ENCODE results near the gene TMEM120A.

TMEM120A gene

GRCh38 chr7:75980430-75981202, 13.8 kb downstream of the TMEM120A start:
- no peak for FAIRE-seq

- FAIRE-seq, result no peak
These were observed 14.5 kb downstream of the TMEM120A start for GRCh38 chr7:75979759-75980429.

GRCh38 chr7:75977743-75978142, 16.7 kb downstream of the TMEM120A start:
- peak; percentile 12 for FAIRE-seq

DNA sequence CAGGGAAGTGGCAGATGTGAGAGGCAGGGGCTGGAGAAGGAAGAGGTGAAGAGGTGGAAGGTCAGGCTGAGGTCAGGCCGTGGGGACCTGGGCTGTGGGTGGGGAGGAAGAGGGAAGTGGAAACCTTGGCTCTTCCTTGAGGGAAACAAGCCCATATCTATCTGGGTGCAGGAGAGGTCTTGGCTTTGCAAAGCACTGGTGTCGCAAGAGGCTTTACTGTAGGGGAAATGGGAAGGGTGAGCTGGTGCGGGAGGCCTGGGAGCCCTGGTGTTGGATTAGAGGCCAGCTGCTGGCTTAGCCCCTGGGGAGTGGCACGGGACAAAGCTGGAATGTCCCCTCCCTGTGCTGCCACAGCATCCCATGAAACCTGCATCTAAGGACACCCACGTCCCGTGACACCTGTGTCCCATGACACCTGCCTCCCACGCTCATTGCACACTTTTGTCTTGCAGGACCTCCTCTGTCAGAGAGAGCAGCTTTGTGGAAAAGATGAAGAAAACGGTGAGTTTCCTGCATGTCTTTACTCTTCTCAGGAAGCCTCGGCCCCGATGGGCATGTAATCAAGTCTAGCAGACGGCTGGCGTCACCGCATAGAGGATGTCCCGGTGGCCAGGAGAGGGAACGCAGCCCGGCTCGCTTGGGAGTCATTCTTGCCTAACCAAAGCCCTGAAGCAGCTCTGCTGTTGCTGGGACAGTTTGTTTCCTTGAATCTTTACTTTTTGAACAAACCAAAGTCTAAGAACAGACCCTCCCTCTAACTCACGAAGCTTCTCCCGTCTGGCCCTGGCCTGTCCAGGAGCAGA, 22.2 kb downstream of the TMEM120A start:
- no peak for FAIRE-seq

- no peak for FAIRE-seq
These were observed 23.0 kb downstream of the TMEM120A start for GRCh38 chr7:75971309-75971960.

GRCh38 chr7:75969704-75970498, 24.5 kb downstream of the TMEM120A start:
- FAIRE-seq, result no peak

DNA sequence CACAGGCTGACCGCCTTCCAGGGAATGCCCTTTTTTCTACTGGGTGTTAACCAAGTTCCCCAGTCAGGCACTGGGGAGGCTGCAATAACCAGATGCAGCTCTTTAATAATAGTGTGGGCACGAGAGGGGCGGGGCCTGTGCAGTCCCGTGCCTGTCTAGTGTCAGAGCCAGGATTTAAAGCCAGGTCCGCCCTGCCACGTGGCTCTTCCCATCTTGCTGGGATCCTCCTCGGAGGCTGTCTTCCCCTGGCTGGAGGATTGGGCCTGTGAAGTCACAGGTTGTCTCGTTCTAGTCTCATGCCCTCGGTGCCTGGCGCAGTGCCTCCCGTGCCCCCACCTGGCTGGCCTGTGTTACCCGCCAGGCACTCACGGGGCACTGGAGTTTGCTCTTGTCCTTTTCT, 25.2 kb downstream of the TMEM120A start:
- FAIRE-seq, result no peak

DNA sequence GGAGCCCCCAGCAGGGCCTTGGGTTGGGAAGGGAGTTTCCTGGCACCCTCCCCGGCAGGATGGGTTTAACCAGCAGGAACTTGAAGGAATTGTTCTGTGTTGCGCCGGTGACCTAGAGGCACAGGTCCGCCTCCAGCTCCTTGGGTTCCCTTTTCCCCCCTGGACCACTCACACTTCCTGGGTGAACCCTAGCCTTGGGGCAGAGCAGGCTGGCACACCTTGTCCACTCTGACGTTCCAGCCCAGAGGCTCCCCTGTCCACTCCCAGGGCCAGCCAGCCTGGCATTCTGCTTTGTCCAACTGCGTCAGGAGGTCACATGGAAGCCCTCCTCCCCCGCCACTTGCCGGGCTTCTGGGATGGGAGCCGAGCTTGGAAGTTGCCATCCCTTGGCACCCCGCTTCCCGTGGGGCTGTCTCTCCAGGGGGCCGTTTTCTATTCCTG, 25.8 kb downstream of the TMEM120A start:
- no peak for FAIRE-seq

DNA sequence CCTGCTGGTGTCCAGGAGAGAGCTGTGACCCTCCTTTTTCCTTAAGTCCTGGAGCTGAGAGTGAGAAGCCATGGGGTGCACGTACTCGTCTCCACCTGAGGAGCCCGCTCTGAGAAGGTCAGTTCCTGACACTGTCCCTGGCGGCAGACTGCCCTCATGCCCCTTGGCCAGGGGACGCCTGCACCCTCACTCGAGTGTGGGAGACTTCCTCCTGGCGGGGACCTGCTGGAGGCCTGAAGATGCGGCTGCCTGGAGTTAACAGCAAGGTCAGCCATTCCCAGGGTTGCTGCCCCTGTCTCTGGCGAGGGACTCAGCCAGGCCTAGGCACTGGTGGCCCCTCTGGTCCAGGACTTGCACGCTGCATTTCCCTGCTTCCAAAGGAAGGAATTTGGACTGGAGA, 26.4 kb downstream of the TMEM120A start:
- FAIRE-seq, result no peak

DNA sequence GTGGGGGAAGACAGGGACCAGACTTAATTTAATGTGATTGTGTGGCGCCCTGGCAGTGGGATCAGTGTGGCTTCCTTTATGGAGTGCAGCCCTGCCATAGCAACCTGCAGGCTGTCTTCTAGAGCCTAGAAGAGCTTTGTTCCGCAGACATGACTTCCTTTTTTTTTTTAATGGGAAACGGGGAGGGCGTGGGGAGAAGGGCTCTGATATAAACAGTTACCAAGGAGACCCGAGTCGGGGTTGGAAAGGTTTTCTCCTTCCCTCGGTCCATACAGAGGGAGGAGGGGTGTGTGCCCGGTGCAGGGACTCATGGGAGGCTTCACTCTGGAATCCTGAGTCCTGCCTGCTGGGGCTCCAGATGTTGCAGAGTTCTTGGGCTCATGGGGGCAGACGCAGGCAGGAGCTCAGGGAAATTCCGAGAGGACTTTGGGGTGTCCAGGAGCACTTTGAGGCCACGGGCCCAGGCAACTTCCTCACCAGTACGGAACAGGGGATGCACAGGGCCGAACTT, 26.9 kb downstream of the TMEM120A start:
- no peak for FAIRE-seq

DNA sequence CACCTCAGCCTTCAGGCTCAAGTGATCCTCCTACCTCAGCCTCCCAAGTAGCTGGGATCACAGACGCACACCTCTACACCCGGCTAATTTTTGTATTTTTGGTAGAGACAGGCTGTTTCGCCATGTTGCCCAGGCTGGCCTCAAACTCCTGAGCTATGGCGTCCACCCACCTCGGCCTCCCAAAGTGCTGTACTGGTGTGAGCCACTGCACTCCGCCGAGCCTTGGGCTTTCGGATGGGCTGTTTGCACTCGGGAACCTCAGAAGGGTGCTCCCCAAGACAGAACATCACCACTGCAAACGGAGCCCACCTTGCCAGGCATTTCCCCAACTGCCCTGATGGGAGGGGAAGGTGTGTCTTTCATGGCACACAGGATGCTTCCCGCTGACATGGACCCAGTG, 27.3 kb downstream of the TMEM120A start:
- no peak for FAIRE-seq

DNA sequence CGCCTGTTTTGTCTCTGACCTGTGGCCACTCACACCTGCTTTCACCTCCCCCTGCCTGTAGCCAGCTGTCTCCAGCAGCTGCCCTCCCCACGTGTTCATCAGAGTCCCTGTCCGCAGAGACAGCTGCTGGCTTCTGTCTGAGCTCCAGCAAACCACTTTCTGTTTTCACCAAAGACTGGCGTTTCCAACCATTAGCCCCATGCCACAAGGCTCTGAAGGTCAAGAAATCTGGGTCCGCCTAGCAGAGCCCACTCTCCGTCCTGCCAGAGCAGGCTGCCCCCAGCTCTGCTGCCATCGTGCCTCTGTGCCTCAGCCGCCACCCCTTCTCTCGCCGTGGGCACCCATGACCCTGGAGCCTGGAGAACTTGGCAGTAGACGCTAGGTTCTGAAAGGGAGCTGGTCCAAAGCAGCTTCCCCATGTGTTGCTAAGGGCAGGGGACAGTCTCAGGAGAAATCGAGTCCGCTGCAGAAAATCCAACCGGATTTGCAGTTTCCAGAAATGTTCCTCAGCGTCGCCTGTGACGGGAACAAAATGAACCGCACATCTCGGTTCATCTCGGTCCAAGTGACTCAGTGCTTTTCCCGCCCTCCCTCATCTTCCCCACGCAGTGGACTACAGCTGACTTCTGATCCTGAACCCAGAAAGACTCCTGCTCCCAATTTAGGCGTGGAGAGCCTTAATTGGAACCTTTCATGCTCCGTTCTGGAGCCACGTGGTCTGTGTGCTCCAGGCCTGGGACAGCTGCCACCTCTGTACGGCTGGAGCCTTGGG, 28.0 kb downstream of the TMEM120A start:
- FAIRE-seq, result no peak

GRCh38 chr7:75965617-75966016, 28.8 kb downstream of the TMEM120A start:
- FAIRE-seq, result no peak

- FAIRE-seq, result no peak
These were observed 30.9 kb downstream of the TMEM120A start for GRCh38 chr7:75963381-75963995.

GRCh38 chr7:75962607-75963380, 31.6 kb downstream of the TMEM120A start:
- FAIRE-seq, result no peak

DNA sequence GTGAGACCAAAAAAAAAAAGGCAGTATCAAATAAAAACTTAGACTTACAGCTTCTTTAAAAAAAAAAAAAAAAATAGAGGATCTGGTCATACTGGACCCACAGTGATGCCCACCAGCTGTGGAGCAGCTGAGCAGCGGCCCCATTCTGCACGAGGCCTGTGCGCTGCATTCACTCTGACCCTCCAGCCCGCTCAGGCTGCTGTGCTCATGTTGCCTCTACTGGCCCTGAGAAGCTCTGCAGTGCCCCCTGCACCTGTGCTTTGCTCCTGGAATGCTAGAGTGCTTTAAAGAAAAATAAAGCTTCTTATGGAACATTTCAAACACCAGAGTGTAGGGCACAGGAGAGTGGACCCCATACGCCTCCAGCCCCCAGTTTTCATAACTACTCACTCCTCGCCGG, 33.2 kb downstream of the TMEM120A start:
- no peak for FAIRE-seq

- no peak for FAIRE-seq
These were observed 34.0 kb downstream of the TMEM120A start for GRCh38 chr7:75960372-75960771.

GRCh38 chr7:75958802-75959543, 35.4 kb downstream of the TMEM120A start:
- FAIRE-seq, result no peak

All from endometrium (tissue), 2 donors.